ENCODE data around the gene SALL4. TPM values are rescaled to one million over a fixed set of nuclear protein-coding genes. Genes with fewer than 3 reads are reported as not detected.
A peak's percentile ranks its signal among the peaks of the same experiment; 100 is the strongest.
"Not testable (repeated sequence)": the region's sequence is repeated elsewhere in the genome, so short reads cannot be mapped to it uniquely, and the experiment has no call there.

SALL4 gene
- total and polyA plus RNA-seq, 9 of the 15 experiments (the other 6 are each of a cell fraction or from before 2014, with no cell fraction given) = 0.03 to 0.07 TPM; not detected in 7

DNA sequence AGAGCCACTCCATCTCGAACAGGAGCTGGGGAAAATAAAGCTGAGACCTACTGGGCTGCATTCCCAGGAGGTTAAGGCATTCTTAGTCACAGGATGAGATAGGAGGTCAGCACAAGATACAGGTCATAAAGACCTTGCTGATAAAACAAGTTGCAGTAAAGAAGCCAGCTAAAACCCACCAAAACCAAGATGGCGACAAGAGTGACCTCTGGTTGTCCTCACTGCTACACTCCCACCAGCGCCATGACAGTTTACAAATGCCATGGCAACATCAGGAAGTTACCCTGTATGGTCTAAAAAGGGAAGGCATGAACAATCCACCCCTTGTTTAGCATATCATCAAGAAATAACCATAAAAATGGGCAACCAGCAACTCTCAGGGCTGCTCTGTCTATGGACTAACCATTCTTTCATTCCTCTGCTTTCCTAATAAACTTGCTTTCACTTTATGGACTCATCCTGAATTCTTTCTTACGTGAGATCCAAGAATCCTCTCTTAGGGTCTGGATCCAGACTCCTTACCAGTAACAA is 24.0 kb downstream of the SALL4 start:
- CTCF ChIA-PET (ENCODE audit: low intra/inter-chr PET ratio); DNase-seq (ENCODE audit: extremely low read depth in 1 of 4, low spot score in 3 of 4); FAIRE-seq; H3K9me1 ChIP-seq (ENCODE audit: control insufficient read depth, insufficient read depth, low read length); H3K9me3 ChIP-seq (replicated peaks; ENCODE audit: control insufficient read depth, insufficient read depth, low read depth, low read length); POLR2A ChIA-PET; H3K4me3 ChIP-seq; H3K79me2 ChIP-seq (ENCODE audit: control insufficient read depth, insufficient read depth, low read length); in situ Hi-C loops (cut with MboI); intact Hi-C loops (cut with micrococcal nuclease); H3K4me1 ChIP-seq (replicated peaks in 1 of 2; ENCODE audit: control insufficient read depth in 2 of 2, insufficient read depth in 2 of 2, low read length in 2 of 2); H4K20me1 ChIP-seq (replicated peaks; ENCODE audit: control insufficient read depth, insufficient read depth, low read length); BruUV-seq (replicated peaks); H3K9ac ChIP-seq (ENCODE audit: insufficient read depth in 1 of 2, low read depth in 2 of 2, low read length in 2 of 2); H3K36me3 ChIP-seq (ENCODE audit: control insufficient read depth, insufficient read depth, low read length); H3K27ac ChIP-seq (ENCODE audit: extremely low read depth, low read depth, low read length); H3K4me2 ChIP-seq (ENCODE audit: insufficient read depth, low read length); ATAC-seq; H2AFZ ChIP-seq (ENCODE audit: low read depth, low read length): not testable (repeated sequence)
- H3K27me3 ChIP-seq (ENCODE audit: control insufficient read depth in 2 of 2, insufficient read depth in 2 of 2, low read length in 2 of 2) = peaks cover 4 to 14% of the 10 kb centered on the region in 2 experiments; a peak in 4 of 5 replicates
- TF ChIP-seq ESRRA (IDR thresholded peaks at IDR 0.05; ENCODE audit: borderline replicate concordance, low read depth) (peak; percentile 71; the same call in 1 of the 2 replicates), RFX1 (IDR thresholded peaks at IDR 0.05) (peak; percentile 46; the same call in 1 of the 2 replicates)
- WGBS (ENCODE audit: insufficient coverage, low coverage, missing lambda C conversion rate) = 0% methylated on average over 2 of the region's 4 CpGs

- intact Hi-C loops (cut with micrococcal nuclease) = no loop called here
- BruUV-seq (replicated peaks) = no TSS peak
- TF ChIP-seq DMBX1 (CRISPR knock-in tag; IDR thresholded peaks at IDR 0.05; ENCODE audit: borderline replicate concordance) = no peak
- no peak for TF ChIP-seq ZFP91 (CRISPR knock-in tag; IDR thresholded peaks at IDR 0.05)
- no peak for TF ChIP-seq STAT5A (IDR thresholded peaks at IDR 0.05; ENCODE audit: borderline replicate concordance, low read length)
- TF ChIP-seq HLTF (IDR thresholded peaks at IDR 0.05) = no peak
- no peak for TF ChIP-seq IRF9 (tag; IDR thresholded peaks at IDR 0.05)
- TF ChIP-seq BRF1 (IDR thresholded peaks at IDR 0.05; ENCODE audit: borderline replicate concordance, extremely low read depth, insufficient read length) = no peak
- TF ChIP-seq, protein P1, sequence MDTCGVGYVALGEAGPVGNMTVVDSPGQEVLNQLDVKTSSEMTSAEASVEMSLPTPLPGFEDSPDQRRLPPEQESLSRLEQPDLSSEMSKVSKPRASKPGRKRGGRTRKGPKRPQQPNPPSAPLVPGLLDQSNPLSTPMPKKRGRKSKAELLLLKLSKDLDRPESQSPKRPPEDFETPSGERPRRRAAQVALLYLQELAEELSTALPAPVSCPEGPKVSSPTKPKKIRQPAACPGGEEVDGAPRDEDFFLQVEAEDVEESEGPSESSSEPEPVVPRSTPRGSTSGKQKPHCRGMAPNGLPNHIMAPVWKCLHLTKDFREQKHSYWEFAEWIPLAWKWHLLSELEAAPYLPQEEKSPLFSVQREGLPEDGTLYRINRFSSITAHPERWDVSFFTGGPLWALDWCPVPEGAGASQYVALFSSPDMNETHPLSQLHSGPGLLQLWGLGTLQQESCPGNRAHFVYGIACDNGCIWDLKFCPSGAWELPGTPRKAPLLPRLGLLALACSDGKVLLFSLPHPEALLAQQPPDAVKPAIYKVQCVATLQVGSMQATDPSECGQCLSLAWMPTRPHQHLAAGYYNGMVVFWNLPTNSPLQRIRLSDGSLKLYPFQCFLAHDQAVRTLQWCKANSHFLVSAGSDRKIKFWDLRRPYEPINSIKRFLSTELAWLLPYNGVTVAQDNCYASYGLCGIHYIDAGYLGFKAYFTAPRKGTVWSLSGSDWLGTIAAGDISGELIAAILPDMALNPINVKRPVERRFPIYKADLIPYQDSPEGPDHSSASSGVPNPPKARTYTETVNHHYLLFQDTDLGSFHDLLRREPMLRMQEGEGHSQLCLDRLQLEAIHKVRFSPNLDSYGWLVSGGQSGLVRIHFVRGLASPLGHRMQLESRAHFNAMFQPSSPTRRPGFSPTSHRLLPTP (IDR thresholded peaks at IDR 0.05; ENCODE audit: borderline replicate concordance, extremely low read depth, insufficient read length) = no peak
- no peak for TF ChIP-seq ASH1L (IDR thresholded peaks at IDR 0.05; ENCODE audit: borderline replicate concordance, low read depth, partially characterized antibody)
- Histone ChIP-seq H3K36me3 (ENCODE audit: control insufficient read depth, insufficient read depth, low read length) (no peaks in the 10 kb centered on the region), H2AFZ (ENCODE audit: low read depth, low read length) (no peak overlapping the region), H3K4me1 (replicated peaks in 1 of 2; ENCODE audit: control insufficient read depth in 2 of 2, insufficient read depth in 2 of 2, low read length in 2 of 2) (no peaks in the 10 kb centered on the region), H3K27me3 (ENCODE audit: control insufficient read depth in 2 of 2, insufficient read depth in 2 of 2, low read length in 2 of 2) (peaks cover 9 to 18% of the 10 kb centered on the region in 2 experiments; a peak in 3 of 5 replicates), H3K79me2 (ENCODE audit: control insufficient read depth, insufficient read depth, low read length) (no peaks in the 10 kb centered on the region), H3K9ac (ENCODE audit: insufficient read depth in 1 of 2, low read depth in 2 of 2, low read length in 2 of 2) (no peak overlapping the region), H3K27ac (ENCODE audit: extremely low read depth, low read depth, low read length) (no peak overlapping the region), H4K20me1 (replicated peaks; ENCODE audit: control insufficient read depth, insufficient read depth, low read length) (no peaks in the 10 kb centered on the region), H3K9me1 (ENCODE audit: control insufficient read depth, insufficient read depth, low read length) (no peaks in the 10 kb centered on the region), H3K9me3 (replicated peaks; ENCODE audit: control insufficient read depth, insufficient read depth, low read depth, low read length) (no peaks in the 10 kb centered on the region), H3K4me2 (ENCODE audit: insufficient read depth, low read length) (no peak overlapping the region), H3K4me3 (no peak overlapping the region)
- FAIRE-seq (no peak), DNase-seq (ENCODE audit: extremely low read depth in 1 of 4, low spot score in 3 of 4) (no peak), ATAC-seq (no peak)
- ChIA-PET POLR2A (interaction anchor here (1.0 kb wide), 2 partner anchors 16 to 23 kb away, joined by 3 read pairs; no protein-coding TSS in a partner anchor), CTCF (ENCODE audit: low intra/inter-chr PET ratio) (no interaction called here)
- in situ Hi-C loops (cut with MboI) = no loop called here
- 0% methylated on average over 1 of the region's 1 CpG for WGBS (ENCODE audit: insufficient coverage, low coverage, missing lambda C conversion rate)
Measured at GRCh38 chr20:51775241-51775640, 27.1 kb downstream of the SALL4 start.

Data from K562 (cell line).